NCI-H2196 (cell line): ENCODE measurements around the gene NANOS3.
A peak's percentile ranks its signal among the peaks of the same experiment; 100 is the strongest.

Experiments
- DNase-seq: peaks from one replicate; lab custom pipeline; 2025; ENCODE audit not compliant: unreplicated experiment; lab: John Stamatoyannopoulos, UW

Gene NANOS3

GRCh38 chr19:13876834-13877233 is at the start of gene NANOS3:
Gene NANOS3 (plus strand): TSS chr19:13877134. CDS start chr19:13877249, 115 bp downstream.
- DNase-seq, result no peak

- no peak for DNase-seq
Observed at GRCh38 chr19:13827656-13828055, 49.3 kb upstream of the NANOS3 start.

- DNase-seq, result no peak
Observed at GRCh38 chr19:13830114-13830740, 46.7 kb upstream of the NANOS3 start.

GRCh38 chr19:13830741-13831536 is 46.0 kb upstream of the NANOS3 start:
- no peak for DNase-seq

- DNase-seq, result no peak
Observed at GRCh38 chr19:13831537-13832467, 45.1 kb upstream of the NANOS3 start.

GRCh38 chr19:13833330-13834243 is 43.3 kb upstream of the NANOS3 start:
- peak; percentile 95 for DNase-seq

- no peak for DNase-seq
Observed at GRCh38 chr19:13834244-13835069, 42.5 kb upstream of the NANOS3 start.

- DNase-seq, result no peak
Observed at GRCh38 chr19:13835791-13836723, 40.9 kb upstream of the NANOS3 start.

- DNase-seq, result no peak
Observed at GRCh38 chr19:13838435-13839129, 38.4 kb upstream of the NANOS3 start.

GRCh38 chr19:13839130-13839937 is 37.6 kb upstream of the NANOS3 start:
- DNase-seq, result no peak

- no peak for DNase-seq
Observed at GRCh38 chr19:13839938-13840304, 37.0 kb upstream of the NANOS3 start.

GRCh38 chr19:13840305-13841085 is 36.4 kb upstream of the NANOS3 start:
- DNase-seq, result no peak

GRCh38 chr19:13841086-13841961 is 35.6 kb upstream of the NANOS3 start:
- no peak for DNase-seq

- DNase-seq, result no peak
Observed at GRCh38 chr19:13841962-13842290, 35.0 kb upstream of the NANOS3 start.

GRCh38 chr19:13842291-13843103 is 34.4 kb upstream of the NANOS3 start:
- peak; percentile 53 for DNase-seq
